Endothelial cell of umbilical vein (primary cell): ENCODE data around the gene SPATA24.

Source experiments
- CTCF ChIP-seq, 2 donors: IDR thresholded peaks; 1 replicate in 1 of 2; 2 replicates in 1 of 2; pipeline ENCODE4 v1.5.1; 2011; ENCODE audit warnings: low read length in 2 of 2, mild to moderate bottlenecking in 2 of 2, moderate library complexity in 2 of 2, control low read depth in 1 of 2, inconsistent platforms in 1 of 2, low read depth in 1 of 2; ENCODE audit not compliant: insufficient read depth in 1 of 2; ENCODE audit errors: extremely low read depth in 1 of 2
- MAX ChIP-seq: IDR thresholded peaks from 2 replicates; pipeline ENCODE4 v1.6.1; 2011; ENCODE audit not compliant: insufficient read depth, insufficient read length

GRCh38 chr5:139425497-139425896, 21.6 kb upstream of the SPATA24 start:
- TF ChIP-seq CTCF (IDR thresholded peaks at IDR 0.05; ENCODE audit: extremely low read depth in 1 of 2, insufficient read depth in 1 of 2, low read depth in 1 of 2, low read length in 2 of 2): no peak
- no peak for TF ChIP-seq MAX
